ENCODE results near the gene GSG1L. TPM values are rescaled to one million over a fixed set of nuclear protein-coding genes. Genes with fewer than 3 reads are reported as not detected.
A peak's percentile ranks its signal among the peaks of the same experiment; 100 is the strongest.

GSG1L gene
- total RNA-seq, 1 donor = not detected

DNA sequence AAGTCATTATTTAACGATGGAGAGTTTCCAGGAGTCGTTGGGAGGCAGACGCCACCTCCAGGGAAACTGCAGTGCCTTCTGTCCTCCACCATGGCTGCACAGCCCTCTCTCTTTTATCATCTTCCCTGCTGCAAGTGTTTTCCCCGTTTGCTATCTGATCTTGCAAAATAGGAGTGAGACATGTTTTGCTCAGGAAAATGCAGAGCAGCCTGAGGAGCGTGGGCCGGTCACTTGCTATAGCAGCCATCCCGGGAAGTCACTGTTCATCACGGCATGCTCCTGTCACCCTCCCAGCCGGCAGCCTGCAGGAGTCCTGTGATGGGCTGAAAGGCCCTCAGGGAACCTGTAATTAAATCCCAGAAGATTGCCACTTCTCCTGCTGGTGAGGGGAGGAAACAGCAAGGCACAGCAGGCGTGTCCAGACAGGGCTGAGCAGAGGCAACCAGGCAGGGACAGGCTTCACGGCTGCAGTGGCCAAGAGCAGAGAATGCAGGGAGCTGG is 143.1 kb downstream of the GSG1L start:
- Histone ChIP-seq H3K4me2 (ENCODE audit: insufficient read depth, low read length) (no peak overlapping the region), H3K36me3 (ENCODE audit: insufficient read depth, low read length) (no peaks in the 10 kb centered on the region), H3K27ac (ENCODE audit: low read depth, low read length) (no peak overlapping the region), H3K27me3 (ENCODE audit: insufficient read depth, low read length) (peaks cover 7% of the 10 kb centered on the region), H3K4me3 (ENCODE audit: insufficient read depth, low read length) (no peak overlapping the region), H3K79me2 (ENCODE audit: insufficient read depth, low read length) (no peaks in the 10 kb centered on the region), H2AFZ (ENCODE audit: low read length) (no peak overlapping the region), H4K20me1 (ENCODE audit: insufficient read depth, low read length) (no peaks in the 10 kb centered on the region), H3K9me3 (ENCODE audit: low read depth, low read length) (no peaks in the 10 kb centered on the region), H3K4me1 (ENCODE audit: insufficient read depth, low read length) (no peaks in the 10 kb centered on the region)
- DNase-seq (ENCODE audit: insufficient read length, low spot score, missing footprints) = no peak
- TF ChIP-seq, protein P1, sequence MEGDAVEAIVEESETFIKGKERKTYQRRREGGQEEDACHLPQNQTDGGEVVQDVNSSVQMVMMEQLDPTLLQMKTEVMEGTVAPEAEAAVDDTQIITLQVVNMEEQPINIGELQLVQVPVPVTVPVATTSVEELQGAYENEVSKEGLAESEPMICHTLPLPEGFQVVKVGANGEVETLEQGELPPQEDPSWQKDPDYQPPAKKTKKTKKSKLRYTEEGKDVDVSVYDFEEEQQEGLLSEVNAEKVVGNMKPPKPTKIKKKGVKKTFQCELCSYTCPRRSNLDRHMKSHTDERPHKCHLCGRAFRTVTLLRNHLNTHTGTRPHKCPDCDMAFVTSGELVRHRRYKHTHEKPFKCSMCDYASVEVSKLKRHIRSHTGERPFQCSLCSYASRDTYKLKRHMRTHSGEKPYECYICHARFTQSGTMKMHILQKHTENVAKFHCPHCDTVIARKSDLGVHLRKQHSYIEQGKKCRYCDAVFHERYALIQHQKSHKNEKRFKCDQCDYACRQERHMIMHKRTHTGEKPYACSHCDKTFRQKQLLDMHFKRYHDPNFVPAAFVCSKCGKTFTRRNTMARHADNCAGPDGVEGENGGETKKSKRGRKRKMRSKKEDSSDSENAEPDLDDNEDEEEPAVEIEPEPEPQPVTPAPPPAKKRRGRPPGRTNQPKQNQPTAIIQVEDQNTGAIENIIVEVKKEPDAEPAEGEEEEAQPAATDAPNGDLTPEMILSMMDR (IDR thresholded peaks at IDR 0.05; ENCODE audit: extremely low read depth, low read depth, low read length) = peak; percentile 19

DNA sequence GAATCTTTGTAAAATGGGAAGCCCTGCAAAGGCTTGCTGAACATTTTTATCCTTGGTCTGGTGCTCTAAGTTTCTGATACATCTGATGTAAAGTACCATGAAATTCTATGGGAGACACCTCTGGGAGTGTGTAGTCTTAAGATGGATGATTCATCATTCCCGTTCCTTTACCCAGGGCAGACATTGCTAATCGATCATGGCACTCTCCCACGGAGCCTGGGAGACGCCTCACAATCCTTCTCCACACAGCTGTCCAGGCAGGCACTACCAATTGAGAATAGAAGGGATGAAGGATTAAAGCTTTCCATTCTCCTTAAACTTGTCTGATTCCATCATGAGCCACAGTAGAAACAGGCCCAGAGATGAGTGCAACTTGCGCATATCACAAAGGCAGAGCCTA is 144.8 kb downstream of the GSG1L start:
- Histone ChIP-seq H3K4me1 (ENCODE audit: insufficient read depth, low read length) (no peaks in the 10 kb centered on the region), H3K27ac (ENCODE audit: low read depth, low read length) (no peak overlapping the region), H3K27me3 (ENCODE audit: insufficient read depth, low read length) (peaks cover 7% of the 10 kb centered on the region), H3K4me2 (ENCODE audit: insufficient read depth, low read length) (no peak overlapping the region), H3K9me3 (ENCODE audit: low read depth, low read length) (no peaks in the 10 kb centered on the region), H4K20me1 (ENCODE audit: insufficient read depth, low read length) (no peaks in the 10 kb centered on the region), H2AFZ (ENCODE audit: low read length) (no peak overlapping the region), H3K79me2 (ENCODE audit: insufficient read depth, low read length) (no peaks in the 10 kb centered on the region), H3K4me3 (ENCODE audit: insufficient read depth, low read length) (no peak overlapping the region), H3K36me3 (ENCODE audit: insufficient read depth, low read length) (no peaks in the 10 kb centered on the region)
- no peak for DNase-seq (ENCODE audit: insufficient read length, low spot score, missing footprints)
- TF ChIP-seq, protein P1 (IDR thresholded peaks at IDR 0.05; ENCODE audit: extremely low read depth, low read depth, low read length) = no peak

DNA sequence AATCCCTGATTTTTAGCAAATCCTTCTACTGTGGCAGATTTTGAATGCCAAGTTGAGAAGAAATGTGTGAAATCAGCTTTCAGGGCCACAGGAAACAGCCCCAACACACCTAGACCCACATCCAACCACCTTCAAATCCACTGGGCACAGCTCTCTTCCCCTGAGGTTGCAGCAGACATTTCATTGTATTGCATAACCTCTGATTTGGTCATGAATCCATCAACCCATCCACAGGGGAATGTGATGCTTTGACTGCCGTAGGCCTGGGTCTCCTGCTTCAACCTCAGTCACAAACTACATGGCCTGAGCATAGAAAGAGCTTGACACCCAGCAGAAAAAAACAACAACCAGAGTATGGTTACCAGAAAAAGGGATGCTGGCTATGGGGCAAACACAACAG is 145.6 kb downstream of the GSG1L start:
- Histone ChIP-seq H3K4me3 (ENCODE audit: insufficient read depth, low read length) (no peak overlapping the region), H3K4me1 (ENCODE audit: insufficient read depth, low read length) (no peaks in the 10 kb centered on the region), H4K20me1 (ENCODE audit: insufficient read depth, low read length) (no peaks in the 10 kb centered on the region), H3K4me2 (ENCODE audit: insufficient read depth, low read length) (no peak overlapping the region), H3K36me3 (ENCODE audit: insufficient read depth, low read length) (no peaks in the 10 kb centered on the region), H3K27ac (ENCODE audit: low read depth, low read length) (no peak overlapping the region), H3K9me3 (ENCODE audit: low read depth, low read length) (no peaks in the 10 kb centered on the region), H2AFZ (ENCODE audit: low read length) (no peak overlapping the region), H3K27me3 (ENCODE audit: insufficient read depth, low read length) (peaks cover 7% of the 10 kb centered on the region), H3K79me2 (ENCODE audit: insufficient read depth, low read length) (no peaks in the 10 kb centered on the region)
- DNase-seq (ENCODE audit: insufficient read length, low spot score, missing footprints) = no peak
- TF ChIP-seq, protein P1 (IDR thresholded peaks at IDR 0.05; ENCODE audit: extremely low read depth, low read depth, low read length) = no peak

DNA sequence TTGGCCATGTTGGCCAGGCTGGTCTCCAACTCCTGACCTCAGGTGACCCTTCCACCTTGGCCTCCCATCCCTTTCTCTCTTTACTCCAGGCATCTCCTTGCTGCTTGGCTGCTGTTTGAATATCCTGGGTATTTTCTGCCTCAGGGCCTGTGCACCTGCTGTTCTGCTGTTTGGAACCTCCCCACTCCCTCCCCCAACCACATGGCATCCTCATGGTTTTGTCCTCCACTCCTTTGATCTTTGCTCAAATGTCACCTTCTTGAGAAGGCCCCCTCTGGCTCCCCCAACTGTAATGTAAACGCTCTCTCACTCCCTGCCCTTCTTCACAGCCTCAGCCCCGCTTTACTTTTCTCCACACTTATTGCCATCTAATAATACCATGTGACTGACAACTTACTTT is 152.0 kb downstream of the GSG1L start:
- H3K4me3 ChIP-seq (ENCODE audit: insufficient read depth, low read length) = no peak overlapping the region
- no peaks in the 10 kb centered on the region for H3K4me1 ChIP-seq (ENCODE audit: insufficient read depth, low read length)
- H3K27me3 ChIP-seq (ENCODE audit: insufficient read depth, low read length) = no peaks in the 10 kb centered on the region
- H3K4me2 ChIP-seq (ENCODE audit: insufficient read depth, low read length) = no peak overlapping the region
- no peak for DNase-seq (ENCODE audit: insufficient read length, low spot score, missing footprints)
- H3K36me3 ChIP-seq (ENCODE audit: insufficient read depth, low read length) = no peaks in the 10 kb centered on the region
- H4K20me1 ChIP-seq (ENCODE audit: insufficient read depth, low read length) = no peaks in the 10 kb centered on the region
- H3K79me2 ChIP-seq (ENCODE audit: insufficient read depth, low read length) = no peaks in the 10 kb centered on the region
- no peak overlapping the region for H3K27ac ChIP-seq (ENCODE audit: low read depth, low read length)
- TF ChIP-seq, protein P1 (IDR thresholded peaks at IDR 0.05; ENCODE audit: extremely low read depth, low read depth, low read length) = no peak
- H3K9me3 ChIP-seq (ENCODE audit: low read depth, low read length) = no peaks in the 10 kb centered on the region
- H2AFZ ChIP-seq (ENCODE audit: low read length) = no peak overlapping the region

Measured in osteoblast (primary cell).